K562 (cell line): Measurements from ENCODE around the gene POLR2A. TPM values are rescaled to one million over a fixed set of nuclear protein-coding genes. Genes with fewer than 3 reads are reported as not detected.

Experiments
- ATAC-seq: fragments of 200-7000 bp; cut with Tn5 transposase; 3 replicates; pipeline ENCODE4 v1.9.1; 2020; ENCODE audit warnings: moderate library complexity
- BruUV-seq: library from RNA; stranded (reverse); fragments of 400-500 nt; replicated peaks from 2 replicates; lab custom pipeline; 2021; lab: Mats Ljungman, UMichigan
- CTCF ChIA-PET: fragments of 300-600 bp; formaldehyde crosslinking; extraction: SDS; loops from one replicate; lab custom pipeline; 2021; ENCODE audit warnings: low intra/inter-chr PET ratio; lab: Yijun Ruan, JAX
- POLR2A ChIA-PET: fragments of 300-600, 350-650 bp; sonication (Branson Sonifier 250); formaldehyde crosslinking; extraction: SDS; loops from one replicate; lab custom pipeline; 2021; ENCODE audit warnings: antibody characterized with exemption, inconsistent platforms; lab: Yijun Ruan, JAX
- DNase-seq, 4 experiments: peaks; one replicate each; pipeline versions ENCODE4 v3.0.0 to v3.0.0-alpha.2; 2011 to 2018; ENCODE audit warnings: low spot score in 3 of 4, mixed read lengths in 3 of 4; ENCODE audit errors: extremely low read depth in 1 of 4
- FAIRE-seq: peaks from 2 replicates; lab custom pipeline; 2011; peaks lifted over from hg19 to GRCh38; lab: Jason Lieb, UNC
- H2AFZ ChIP-seq: 2 replicates; pipeline ENCODE4 v1.6.0; 2011; ENCODE audit warnings: low read depth, low read length, control low read depth, inconsistent platforms
- H3K27ac ChIP-seq: fragments of 200-600 bp; 3 replicates; pipeline ENCODE4 v1.8.0; 2011; ENCODE audit warnings: low read depth, mild to moderate bottlenecking, control low read depth, inconsistent platforms, low read length, moderate library complexity, mixed read lengths; ENCODE audit errors: extremely low read depth
- H3K27me3 ChIP-seq, 2 experiments: fragments of 300-600 bp in 1 of 2; 2 replicates in 1 of 2; 3 replicates in 1 of 2; pipeline versions ENCODE4 v1.6.0 to v1.8.0; 2011; ENCODE audit warnings: inconsistent platforms in 2 of 2, low read length in 2 of 2, mild to moderate bottlenecking in 1 of 2, mixed read lengths in 1 of 2, moderate library complexity in 1 of 2; ENCODE audit not compliant: control insufficient read depth in 2 of 2, insufficient read depth in 2 of 2
- H3K36me3 ChIP-seq: fragments of 300-600 bp; 3 replicates; pipeline ENCODE4 v1.8.0; 2011; ENCODE audit warnings: mild to moderate bottlenecking, low read length, inconsistent platforms; ENCODE audit not compliant: control insufficient read depth, insufficient read depth
- H3K4me1 ChIP-seq, 2 experiments: fragments of 200-600 bp in 1 of 2; replicated peaks in 1 of 2; 2 replicates in 1 of 2; 3 replicates in 1 of 2; pipeline versions ENCODE4 v1.5.1 to v1.8.0; 2011; ENCODE audit warnings: inconsistent platforms in 2 of 2, low read length in 2 of 2, mild to moderate bottlenecking in 1 of 2, mixed read lengths in 1 of 2, moderate library complexity in 1 of 2; ENCODE audit not compliant: control insufficient read depth in 2 of 2, insufficient read depth in 2 of 2
- H3K4me2 ChIP-seq: 2 replicates; pipeline ENCODE4 v1.6.1; 2011; ENCODE audit warnings: low read length, control low read depth, inconsistent platforms, mixed read lengths; ENCODE audit not compliant: insufficient read depth
- H3K4me3 ChIP-seq: fragments of 200-600 bp; sonication (generic), shearing (Covaris generic); 2 replicates; pipeline ENCODE4 v1.5.1; 2016; ENCODE audit warnings: control low read depth, inconsistent platforms
- H3K79me2 ChIP-seq: fragments of 200-600 bp; 3 replicates; pipeline ENCODE4 v1.8.0; 2011; ENCODE audit warnings: low read length, inconsistent platforms; ENCODE audit not compliant: control insufficient read depth, insufficient read depth
- H3K9ac ChIP-seq, 2 experiments: 2 replicates each; pipeline versions ENCODE4 v1.6.0 to v1.6.1; 2011; ENCODE audit warnings: low read depth in 2 of 2, low read length in 2 of 2, control low read depth in 1 of 2, inconsistent platforms in 1 of 2, mild to moderate bottlenecking in 1 of 2, mixed read lengths in 1 of 2; ENCODE audit not compliant: insufficient read depth in 1 of 2
- H3K9me1 ChIP-seq: one replicate; pipeline ENCODE4 v1.6.0; 2011; ENCODE audit warnings: inconsistent platforms, mild to moderate bottlenecking, low read length, moderate library complexity; ENCODE audit not compliant: control insufficient read depth, insufficient read depth
- H3K9me3 ChIP-seq: replicated peaks from 2 replicates; pipeline ENCODE4 v1.5.1; 2011; ENCODE audit warnings: low read depth, low read length, inconsistent platforms; ENCODE audit not compliant: control insufficient read depth, insufficient read depth
- H4K20me1 ChIP-seq: replicated peaks from 2 replicates; pipeline ENCODE4 v1.6.1; 2011; ENCODE audit warnings: low read length, inconsistent platforms, mixed read lengths; ENCODE audit not compliant: control insufficient read depth, insufficient read depth
- CBX2 ChIP-seq: fragments of 200-600 bp; sonication (generic); IDR thresholded peaks from one replicate; pipeline ENCODE4 v1.6.1; 2012; ENCODE audit warnings: mild to moderate bottlenecking, low read length, inconsistent platforms; ENCODE audit not compliant: insufficient read depth, poor library complexity, severe bottlenecking
- DMBX1 ChIP-seq: fragments of 250-450 bp; sonication (Bioruptor Pico); IDR thresholded peaks from 2 replicates; pipeline ENCODE4 v1.8.0; 2022; ENCODE audit warnings: inconsistent platforms, mild to moderate bottlenecking, moderate library complexity, borderline replicate concordance
- EZH2 ChIP-seq: IDR thresholded peaks from 2 replicates; pipeline ENCODE4 v1.6.1; 2012; ENCODE audit warnings: low read depth, mild to moderate bottlenecking, inconsistent platforms, low read length, borderline replicate concordance
- HOXB6 ChIP-seq: fragments of 250-450 bp; sonication (Bioruptor Pico); IDR thresholded peaks from 2 replicates; pipeline ENCODE4 v1.5.1; 2022; ENCODE audit warnings: mild to moderate bottlenecking, borderline replicate concordance
- IFI16 ChIP-seq: fragments of 250-450 bp; sonication (Bioruptor Pico); IDR thresholded peaks from 2 replicates; pipeline ENCODE4 v2.1.2; 2022; ENCODE audit warnings: mild to moderate bottlenecking, inconsistent platforms
- ILF3 ChIP-seq: fragments of 450-650 bp; IDR thresholded peaks from 2 replicates; pipeline ENCODE4 v1.6.1; 2018; ENCODE audit warnings: antibody characterized with exemption, mild to moderate bottlenecking, moderate library complexity, borderline replicate concordance
- JUN ChIP-seq, 2 experiments: sonication (generic) in 1 of 2; formaldehyde crosslinking in 1 of 2; IDR thresholded peaks; 2 replicates each; pipeline versions ENCODE4 v1.6.1 to v1.8.0; 2012 to 2022; ENCODE audit warnings: borderline replicate concordance in 2 of 2, mild to moderate bottlenecking in 2 of 2, improper control_type of control experiment in 1 of 2, low read depth in 1 of 2, low read length in 1 of 2, missing genetic modification reagents in 1 of 2
- MCM3 ChIP-seq: fragments of 450-650 bp; IDR thresholded peaks from 2 replicates; pipeline ENCODE4 v1.6.1; 2016
- NELFE ChIP-seq: IDR thresholded peaks from 2 replicates; pipeline ENCODE4 v1.6.1; 2011; ENCODE audit warnings: mild to moderate bottlenecking; ENCODE audit not compliant: insufficient read depth, insufficient read length
- NFYB ChIP-seq: IDR thresholded peaks from 2 replicates; pipeline ENCODE4 v1.6.1; 2011; ENCODE audit warnings: mild to moderate bottlenecking, moderate library complexity; ENCODE audit not compliant: insufficient read length; ENCODE audit errors: extremely low read depth
- OTX1 ChIP-seq: fragments of 450-650 bp; formaldehyde crosslinking; IDR thresholded peaks from 2 replicates; pipeline ENCODE4 v1.4.0; 2022; ENCODE audit warnings: mild to moderate bottlenecking
- RBFOX2 ChIP-seq: fragments of 200-400 bp; formaldehyde crosslinking; IDR thresholded peaks from 2 replicates; pipeline ENCODE4 v1.6.1; 2017; ENCODE audit warnings: low read depth, mild to moderate bottlenecking, low read length, moderate library complexity
- RBM17 ChIP-seq: fragments of 200-400 bp; formaldehyde crosslinking; IDR thresholded peaks from 2 replicates; pipeline ENCODE4 v1.6.1; 2017; ENCODE audit warnings: low read depth, mild to moderate bottlenecking, low read length, borderline replicate concordance
- SIN3A ChIP-seq, 2 experiments: fragments of 150-350 bp in 1 of 2; IDR thresholded peaks; 2 replicates each; pipeline ENCODE4 v1.6.1; 2011 to 2016; ENCODE audit warnings: borderline replicate concordance in 2 of 2, low read depth in 2 of 2, low read length in 2 of 2, mild to moderate bottlenecking in 2 of 2, moderate library complexity in 2 of 2; ENCODE audit not compliant: control insufficient read depth in 1 of 2
- STAT5B ChIP-seq: fragments of 250-450 bp; sonication (Bioruptor Pico); IDR thresholded peaks from 2 replicates; pipeline ENCODE4 v1.8.0; 2021; ENCODE audit warnings: mild to moderate bottlenecking, inconsistent platforms
- ZNF384 ChIP-seq: IDR thresholded peaks from 2 replicates; pipeline ENCODE4 v1.6.1; 2012; ENCODE audit warnings: low read depth, low read length, improper control_type of control experiment
- ZNF586 ChIP-seq: fragments of 450-650 bp; formaldehyde crosslinking; conservative IDR thresholded peaks from 2 replicates; pipeline ENCODE4 v1.4.0; 2020; ENCODE audit warnings: mild to moderate bottlenecking, moderate library complexity
- ZSCAN32 ChIP-seq: fragments of 450-650 bp; formaldehyde crosslinking; IDR thresholded peaks from 2 replicates; pipeline ENCODE4 v1.4.0; 2020; ENCODE audit warnings: mild to moderate bottlenecking, moderate library complexity
- WGBS: fragments of 100-300 bp; shearing (Covaris generic); methylation state at CpG from one replicate; pipeline ENCODE4 v1.1.6; 2016; ENCODE audit warnings: low coverage, mixed read lengths; ENCODE audit not compliant: insufficient coverage; ENCODE audit errors: missing lambda C conversion rate; 5-methylcytosine and 5-hydroxymethylcytosine counted together
- in situ Hi-C: fragments of 300-500 bp; cut with MboI; formaldehyde crosslinking; loops from 4 replicates; pipeline ENCODE4 v1.15.0; 2018; ENCODE audit warnings: inconsistent platforms, mixed read lengths
- intact Hi-C: fragments of 100-400 bp; cut with micrococcal nuclease; formaldehyde crosslinking; loops from 2 replicates; pipeline ENCODE4 v1.14.2; 2022
- polyA plus RNA-seq, 8 experiments: library from polyadenylated mRNA; depleted of rRNA in 4 of 8; stranded (reverse) in 5 of 8; unstranded in 3 of 8; fragments of >200 nt; fragmentation: Nextera tagmentation in 2 of 8; fragmentation: Illumina TruSeq in 1 of 8; extraction: Ambion mirVana in 2 of 8; extraction: Trizol in 1 of 8; gene quantifications; 2 replicates each; pipeline versions ENCODE4 v1.2.1 to v1.2.3, GENCODE V29; 2011 to 2014; ENCODE audit warnings: inconsistent platforms in 1 of 8, missing spikeins in 1 of 8
- total RNA-seq, 7 experiments: library from RNA; depleted of rRNA in 6 of 7; stranded (reverse); fragments of >200 nt in 6 of 7; fragmentation: Illumina TruSeq in 2 of 7; extraction: Trizol in 2 of 7; gene quantifications; 2 replicates each; pipeline versions ENCODE4 v1.2.1 to v1.2.3, GENCODE V29; 2011 to 2021; ENCODE audit warnings: low replicate concordance in 1 of 7
- TF ChIP-seq, protein P1 (sequence below): sonication (generic); formaldehyde crosslinking; IDR thresholded peaks from 2 replicates; pipeline ENCODE4 v1.8.0; 2023; ENCODE audit warnings: mild to moderate bottlenecking, missing genetic modification reagents
- TF ChIP-seq, protein P2 (sequence below): fragments of 450-650 bp; formaldehyde crosslinking; IDR thresholded peaks from 2 replicates; pipeline ENCODE4 v1.4.0; 2022; ENCODE audit warnings: missing genetic modification characterization

Gene POLR2A
- total and polyA plus RNA-seq, 9 of the 15 experiments (the other 6 are each of a cell fraction or from before 2014, with no cell fraction given), result 1.3 to 109 (median 12.4) TPM

DNA sequence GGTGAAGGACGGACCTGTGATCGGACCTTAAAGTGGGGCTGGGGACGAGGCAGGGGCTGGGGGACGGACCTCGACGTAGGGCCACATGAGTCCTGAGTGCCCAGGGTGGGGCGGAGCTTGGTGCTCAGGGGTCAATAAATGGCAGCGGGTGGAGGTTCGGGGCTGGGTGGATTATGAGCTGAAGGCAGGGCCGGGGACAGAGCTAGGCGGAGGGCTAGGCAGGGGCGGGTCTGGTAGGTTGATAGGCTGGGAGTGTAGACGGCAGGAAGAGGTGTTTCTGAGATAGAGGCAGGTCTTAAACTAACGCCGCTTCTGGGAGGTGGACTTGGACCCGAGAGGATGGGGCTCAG, 38.6 kb upstream of the POLR2A start (continued):
- TF ChIP-seq, protein P1, sequence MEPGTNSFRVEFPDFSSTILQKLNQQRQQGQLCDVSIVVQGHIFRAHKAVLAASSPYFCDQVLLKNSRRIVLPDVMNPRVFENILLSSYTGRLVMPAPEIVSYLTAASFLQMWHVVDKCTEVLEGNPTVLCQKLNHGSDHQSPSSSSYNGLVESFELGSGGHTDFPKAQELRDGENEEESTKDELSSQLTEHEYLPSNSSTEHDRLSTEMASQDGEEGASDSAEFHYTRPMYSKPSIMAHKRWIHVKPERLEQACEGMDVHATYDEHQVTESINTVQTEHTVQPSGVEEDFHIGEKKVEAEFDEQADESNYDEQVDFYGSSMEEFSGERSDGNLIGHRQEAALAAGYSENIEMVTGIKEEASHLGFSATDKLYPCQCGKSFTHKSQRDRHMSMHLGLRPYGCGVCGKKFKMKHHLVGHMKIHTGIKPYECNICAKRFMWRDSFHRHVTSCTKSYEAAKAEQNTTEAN, result no peak

DNA sequence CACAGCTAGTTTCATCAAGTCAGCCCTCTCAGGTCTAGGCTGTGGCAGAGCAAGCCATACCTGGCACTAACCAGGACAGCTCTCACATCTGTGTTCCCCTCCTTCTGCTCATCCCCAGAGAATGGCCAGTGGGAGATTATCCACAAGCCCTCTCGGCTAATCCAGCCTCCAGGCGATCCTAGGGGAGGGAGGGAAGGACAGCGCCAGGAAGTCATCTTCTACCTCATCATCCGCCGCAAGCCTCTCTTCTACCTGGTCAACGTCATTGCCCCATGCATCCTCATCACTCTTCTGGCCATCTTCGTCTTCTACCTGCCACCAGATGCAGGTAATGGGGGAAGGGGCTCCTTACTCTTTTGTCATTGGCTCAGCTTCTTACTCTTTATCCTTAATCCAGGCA, 35.7 kb upstream of the POLR2A start:
- no peak overlapping the region for H3K27ac ChIP-seq
- peaks cover 4 to 26% of the 10 kb centered on the region in 2 experiments; a peak in 4 of 5 replicates for H3K4me1 ChIP-seq
- intact Hi-C loops, result no loop called here
- H3K27me3 ChIP-seq, result no peaks in the 10 kb centered on the region
- no peaks in the 10 kb centered on the region for H3K9me3 ChIP-seq
- DNase-seq (no peak), FAIRE-seq (no peak), ATAC-seq (no peak)
- no peak overlapping the region for H2AFZ ChIP-seq
- CTCF ChIA-PET, result no interaction called here
- POLR2A ChIA-PET, result no interaction called here
- no peaks in the 10 kb centered on the region for H3K9me1 ChIP-seq
- BruUV-seq, result no TSS peak
- H3K4me3 ChIP-seq, result no peak overlapping the region
- in situ Hi-C loops, result no loop called here
- TF ChIP-seq HOXB6 (CRISPR knock-in tag), result no peak
- TF ChIP-seq CBX2, result no peak
- no peak for TF ChIP-seq JUN (IDR thresholded peaks at IDR 0.05; ENCODE audit: borderline replicate concordance, low read depth, low read length)
- no peak for TF ChIP-seq JUN (CRISPR knock-in tag; IDR thresholded peaks at IDR 0.05; ENCODE audit: borderline replicate concordance)
- no peak for TF ChIP-seq ZNF384
- no peak for TF ChIP-seq ILF3
- TF ChIP-seq STAT5B, result no peak
- TF ChIP-seq RBM17, result no peak
- TF ChIP-seq MCM3, result no peak
- no peak for TF ChIP-seq NELFE
- TF ChIP-seq SIN3A (IDR thresholded peaks at IDR 0.05; ENCODE audit: borderline replicate concordance in 2 of 2, control insufficient read depth in 1 of 2, low read depth in 2 of 2, low read length in 2 of 2), result no peak
- TF ChIP-seq OTX1 (CRISPR knock-in tag), result no peak
- no peak for TF ChIP-seq EZH2
- TF ChIP-seq ZSCAN32 (CRISPR knock-in tag), result no peak
- no peak for TF ChIP-seq DMBX1
- no peak for TF ChIP-seq NFYB
- TF ChIP-seq, protein P2, sequence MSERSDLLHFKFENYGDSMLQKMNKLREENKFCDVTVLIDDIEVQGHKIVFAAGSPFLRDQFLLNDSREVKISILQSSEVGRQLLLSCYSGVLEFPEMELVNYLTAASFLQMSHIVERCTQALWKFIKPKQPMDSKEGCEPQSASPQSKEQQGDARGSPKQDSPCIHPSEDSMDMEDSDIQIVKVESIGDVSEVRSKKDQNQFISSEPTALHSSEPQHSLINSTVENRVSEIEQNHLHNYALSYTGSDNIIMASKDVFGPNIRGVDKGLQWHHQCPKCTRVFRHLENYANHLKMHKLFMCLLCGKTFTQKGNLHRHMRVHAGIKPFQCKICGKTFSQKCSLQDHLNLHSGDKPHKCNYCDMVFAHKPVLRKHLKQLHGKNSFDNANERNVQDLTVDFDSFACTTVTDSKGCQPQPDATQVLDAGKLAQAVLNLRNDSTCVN (CRISPR knock-in tag), result no peak
- TF ChIP-seq ZNF586, result no peak
- TF ChIP-seq RBFOX2, result no peak
- TF ChIP-seq IFI16 (CRISPR knock-in tag), result no peak
- H3K36me3 ChIP-seq, result no peaks in the 10 kb centered on the region
- no peak overlapping the region for H3K9ac ChIP-seq
- H4K20me1 ChIP-seq, result no peaks in the 10 kb centered on the region
- no peak overlapping the region for H3K4me2 ChIP-seq
- no peaks in the 10 kb centered on the region for H3K79me2 ChIP-seq
- 81% methylated on average over 7 of the region's 7 CpGs for WGBS
